ENCODE measurements around the gene MYB. TPM values are rescaled to one million over a fixed set of nuclear protein-coding genes. Genes with fewer than 3 reads are reported as not detected.

Gene MYB
- total RNA-seq, 1 experiment from 2014 or later, result 8.3 TPM

DNA sequence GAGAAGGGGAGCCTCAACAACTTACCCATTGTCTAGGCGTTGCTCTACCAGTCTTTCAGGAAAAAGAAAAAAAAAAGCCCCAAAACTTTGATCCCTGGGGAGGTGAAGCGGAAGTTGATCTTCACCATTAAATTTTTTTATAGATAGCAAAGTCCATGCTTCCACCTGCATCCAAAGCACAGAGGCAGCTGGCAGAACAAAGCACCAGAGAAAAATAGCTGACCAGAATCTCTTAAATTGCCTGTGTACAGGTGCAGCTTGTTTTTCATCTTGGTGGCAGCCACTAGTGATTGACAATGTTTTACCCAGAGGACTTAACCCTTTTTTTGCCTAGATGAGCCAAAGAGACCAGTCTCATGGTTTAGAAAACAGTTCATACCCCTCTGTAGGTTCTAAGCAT lies 86.0 kb downstream of the MYB start:
- intact Hi-C loops (cut with micrococcal nuclease; ENCODE audit: unreplicated experiment), result no loop called here
- BruUV-seq (replicated peaks), result no TSS peak
- Histone ChIP-seq H3K27ac (ENCODE audit: low read depth, low read length, poor library complexity, severe bottlenecking) (no peak overlapping the region), H3K4me1 (ENCODE audit: insufficient read depth, low read length, poor library complexity, severe bottlenecking) (peaks cover 6% of the 10 kb centered on the region), H3K9me3 (ENCODE audit: low read depth, low read length, poor library complexity, severe bottlenecking) (no peaks in the 10 kb centered on the region), H3K27me3 (replicated peaks; ENCODE audit: insufficient read depth, low read depth, low read length, poor library complexity) (no peaks in the 10 kb centered on the region), H3K4me3 (ENCODE audit: low read depth, low read length, poor library complexity, severe bottlenecking) (no peak overlapping the region), H3K36me3 (ENCODE audit: insufficient read depth, low read length, poor library complexity, severe bottlenecking) (no peaks in the 10 kb centered on the region)
- ChIA-PET POLR2A (ENCODE audit: low non-redundant PET) (interaction anchor here (0.6 kb wide), 1 partner anchor 15 kb away, joined by 4 read pairs; no protein-coding TSS in a partner anchor), CTCF (no interaction called here)
- no peak for DNase-seq (ENCODE audit: low spot score)
- no peak for TF ChIP-seq EZH2 (IDR thresholded peaks at IDR 0.05; ENCODE audit: borderline replicate concordance, low read depth, low read length, poor library complexity, severe bottlenecking)
- TF ChIP-seq, protein P1, sequence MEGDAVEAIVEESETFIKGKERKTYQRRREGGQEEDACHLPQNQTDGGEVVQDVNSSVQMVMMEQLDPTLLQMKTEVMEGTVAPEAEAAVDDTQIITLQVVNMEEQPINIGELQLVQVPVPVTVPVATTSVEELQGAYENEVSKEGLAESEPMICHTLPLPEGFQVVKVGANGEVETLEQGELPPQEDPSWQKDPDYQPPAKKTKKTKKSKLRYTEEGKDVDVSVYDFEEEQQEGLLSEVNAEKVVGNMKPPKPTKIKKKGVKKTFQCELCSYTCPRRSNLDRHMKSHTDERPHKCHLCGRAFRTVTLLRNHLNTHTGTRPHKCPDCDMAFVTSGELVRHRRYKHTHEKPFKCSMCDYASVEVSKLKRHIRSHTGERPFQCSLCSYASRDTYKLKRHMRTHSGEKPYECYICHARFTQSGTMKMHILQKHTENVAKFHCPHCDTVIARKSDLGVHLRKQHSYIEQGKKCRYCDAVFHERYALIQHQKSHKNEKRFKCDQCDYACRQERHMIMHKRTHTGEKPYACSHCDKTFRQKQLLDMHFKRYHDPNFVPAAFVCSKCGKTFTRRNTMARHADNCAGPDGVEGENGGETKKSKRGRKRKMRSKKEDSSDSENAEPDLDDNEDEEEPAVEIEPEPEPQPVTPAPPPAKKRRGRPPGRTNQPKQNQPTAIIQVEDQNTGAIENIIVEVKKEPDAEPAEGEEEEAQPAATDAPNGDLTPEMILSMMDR (conservative IDR thresholded peaks at IDR 0.05; ENCODE audit: low read depth, low read length), result no peak

DNA sequence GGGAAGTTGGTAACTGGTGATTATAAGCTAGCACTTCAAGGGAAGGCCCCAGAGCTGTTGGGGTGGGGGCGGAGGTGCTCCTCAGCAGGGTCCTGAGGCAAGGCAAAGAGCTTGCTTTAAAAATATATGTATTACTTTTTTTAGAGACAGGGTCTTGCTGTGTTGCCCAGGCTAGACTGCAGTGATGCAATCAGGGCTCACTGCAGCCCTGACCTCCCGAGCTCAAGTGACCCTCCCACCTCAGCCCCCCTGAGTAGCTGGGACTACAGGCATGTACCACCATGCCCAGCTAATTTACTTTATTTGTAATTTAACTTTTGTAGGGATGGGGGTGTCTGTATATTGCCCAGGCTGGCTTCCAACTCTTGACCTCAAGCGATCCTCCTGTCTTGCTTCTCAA lies 87.2 kb downstream of the MYB start:
- intact Hi-C loops (cut with micrococcal nuclease; ENCODE audit: unreplicated experiment), result no loop called here
- Histone ChIP-seq H3K36me3 (ENCODE audit: insufficient read depth, low read length, poor library complexity, severe bottlenecking) (no peaks in the 10 kb centered on the region), H3K4me3 (ENCODE audit: low read depth, low read length, poor library complexity, severe bottlenecking) (no peak overlapping the region), H3K27ac (ENCODE audit: low read depth, low read length, poor library complexity, severe bottlenecking) (no peak overlapping the region), H3K9me3 (ENCODE audit: low read depth, low read length, poor library complexity, severe bottlenecking) (no peaks in the 10 kb centered on the region), H3K27me3 (replicated peaks; ENCODE audit: insufficient read depth, low read depth, low read length, poor library complexity) (no peaks in the 10 kb centered on the region), H3K4me1 (ENCODE audit: insufficient read depth, low read length, poor library complexity, severe bottlenecking) (peaks cover 6% of the 10 kb centered on the region)
- no peak for DNase-seq (ENCODE audit: low spot score)
- ChIA-PET CTCF (no interaction called here), POLR2A (ENCODE audit: low non-redundant PET) (no interaction called here)
- no TSS peak for BruUV-seq (replicated peaks)
- TF ChIP-seq EZH2 (IDR thresholded peaks at IDR 0.05; ENCODE audit: borderline replicate concordance, low read depth, low read length, poor library complexity, severe bottlenecking), result no peak
- TF ChIP-seq, protein P1 (conservative IDR thresholded peaks at IDR 0.05; ENCODE audit: low read depth, low read length), result no peak

DNA sequence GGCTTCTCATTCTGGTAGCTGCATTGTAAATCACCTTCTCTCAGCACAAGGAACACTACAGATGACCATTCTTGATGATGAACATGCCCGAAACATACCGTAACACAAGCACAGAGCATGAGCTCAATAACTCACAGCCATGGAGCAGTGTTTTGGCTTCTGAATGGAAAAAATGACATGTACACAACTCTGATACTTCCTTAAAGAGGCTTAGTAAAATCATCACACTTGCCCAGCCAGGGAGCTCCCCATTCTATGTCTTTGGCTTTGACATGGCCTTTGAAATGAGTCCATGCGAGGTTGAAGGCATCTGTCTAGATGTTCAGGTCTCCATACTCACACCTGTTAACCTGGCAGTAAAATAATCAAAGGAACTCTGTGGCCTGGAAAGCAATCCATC lies 87.6 kb downstream of the MYB start:
- Histone ChIP-seq H3K27me3 (replicated peaks; ENCODE audit: insufficient read depth, low read depth, low read length, poor library complexity) (no peaks in the 10 kb centered on the region), H3K4me3 (ENCODE audit: low read depth, low read length, poor library complexity, severe bottlenecking) (no peak overlapping the region), H3K4me1 (ENCODE audit: insufficient read depth, low read length, poor library complexity, severe bottlenecking) (peaks cover 6% of the 10 kb centered on the region), H3K9me3 (ENCODE audit: low read depth, low read length, poor library complexity, severe bottlenecking) (no peaks in the 10 kb centered on the region), H3K27ac (ENCODE audit: low read depth, low read length, poor library complexity, severe bottlenecking) (no peak overlapping the region), H3K36me3 (ENCODE audit: insufficient read depth, low read length, poor library complexity, severe bottlenecking) (no peaks in the 10 kb centered on the region)
- DNase-seq (ENCODE audit: low spot score), result no peak
- intact Hi-C loops (cut with micrococcal nuclease; ENCODE audit: unreplicated experiment), result no loop called here
- TF ChIP-seq EZH2 (IDR thresholded peaks at IDR 0.05; ENCODE audit: borderline replicate concordance, low read depth, low read length, poor library complexity, severe bottlenecking), result no peak
- TF ChIP-seq, protein P1 (conservative IDR thresholded peaks at IDR 0.05; ENCODE audit: low read depth, low read length), result no peak
- ChIA-PET CTCF (no interaction called here), POLR2A (ENCODE audit: low non-redundant PET) (interaction anchor here (0.5 kb wide), 1 partner anchor 996 kb away, joined by 5 read pairs; no protein-coding TSS in a partner anchor)
- BruUV-seq (replicated peaks), result no TSS peak

Small RNA genes lying within 50 kb of the gene (microRNA-seq; reads per million reads assigned to microRNA genes)
- not detected for gene MIR548A2

Other genes starting within 250 kb of the MYB start
- 0.45 and 0.76 TPM in 2 replicates for gene ALDH8A1, start 231.2 kb upstream of the MYB start, total RNA-seq (2021)
- gene HBS1L, start 126.5 kb upstream of the MYB start, total RNA-seq (2021), result 106 and 113 TPM in 2 replicates